ENCODE results near the gene HOXB5. TPM values are rescaled to one million over a fixed set of nuclear protein-coding genes. Genes with fewer than 3 reads are reported as not detected.
A peak's percentile ranks its signal among the peaks of the same experiment; 100 is the strongest.

Gene HOXB5
- total RNA-seq, 8 experiments from 2014 or later: 1.0 to 51.9 (median 15.8) TPM

DNA sequence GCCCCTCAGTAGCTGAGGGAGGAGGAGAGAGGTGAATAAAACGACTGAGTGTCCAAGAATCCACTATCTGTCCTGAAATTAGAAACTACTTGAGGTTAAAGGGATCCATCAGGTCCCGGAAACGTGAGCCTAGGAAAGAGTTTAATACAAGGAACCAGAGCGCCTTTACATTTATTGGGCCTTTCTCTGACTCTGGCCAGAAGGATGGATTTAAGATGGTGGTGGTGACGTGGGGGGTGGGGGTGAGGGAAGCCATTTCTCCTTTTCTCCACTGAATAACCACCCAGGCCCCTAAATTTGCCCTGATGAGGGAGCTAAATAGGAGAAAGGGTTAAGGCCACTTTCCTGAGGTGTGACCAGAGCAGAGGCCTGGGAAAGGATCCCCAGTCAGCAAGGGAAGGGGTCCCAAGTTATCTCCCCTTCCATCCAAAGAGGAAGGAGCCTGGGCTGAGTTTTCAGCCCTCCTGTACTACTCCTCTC is 33.6 kb upstream of the HOXB5 start:
- Histone ChIP-seq H3K4me3 (peak overlapping the region; percentile 53 to 92 (median 80)), H3K27ac (peak overlapping the region; percentile 88 to 96), H3K4me1 (replicated peaks in 1 of 2) (peaks cover 15 to 30% of the 10 kb centered on the region in 2 donors)
- ATAC-seq (replicated peaks in 6 of 8): peak in 2 of 8 experiments; percentile 0
- in situ Hi-C loops (cut with MboI; ENCODE audit: low pct_unique_long_range_greater_than_20kb in 2 of 9, low sequenced_read_pairs in 9 of 9, unreplicated experiment in 9 of 9): loop anchor here in 2 of 9 experiments (10.0 to 25.0 kb wide), 2 partner anchors 110 to 472 kb away; partner anchors contain the start of gene HOXB13 (in 1 of the 2)
- 5 to 25% (median 12%) methylated on average over 1 to 5 of the region's 5 CpGs; no CpG with 5 or more reads in 4 of the 10 experiments for WGBS, 10 experiments

DNA sequence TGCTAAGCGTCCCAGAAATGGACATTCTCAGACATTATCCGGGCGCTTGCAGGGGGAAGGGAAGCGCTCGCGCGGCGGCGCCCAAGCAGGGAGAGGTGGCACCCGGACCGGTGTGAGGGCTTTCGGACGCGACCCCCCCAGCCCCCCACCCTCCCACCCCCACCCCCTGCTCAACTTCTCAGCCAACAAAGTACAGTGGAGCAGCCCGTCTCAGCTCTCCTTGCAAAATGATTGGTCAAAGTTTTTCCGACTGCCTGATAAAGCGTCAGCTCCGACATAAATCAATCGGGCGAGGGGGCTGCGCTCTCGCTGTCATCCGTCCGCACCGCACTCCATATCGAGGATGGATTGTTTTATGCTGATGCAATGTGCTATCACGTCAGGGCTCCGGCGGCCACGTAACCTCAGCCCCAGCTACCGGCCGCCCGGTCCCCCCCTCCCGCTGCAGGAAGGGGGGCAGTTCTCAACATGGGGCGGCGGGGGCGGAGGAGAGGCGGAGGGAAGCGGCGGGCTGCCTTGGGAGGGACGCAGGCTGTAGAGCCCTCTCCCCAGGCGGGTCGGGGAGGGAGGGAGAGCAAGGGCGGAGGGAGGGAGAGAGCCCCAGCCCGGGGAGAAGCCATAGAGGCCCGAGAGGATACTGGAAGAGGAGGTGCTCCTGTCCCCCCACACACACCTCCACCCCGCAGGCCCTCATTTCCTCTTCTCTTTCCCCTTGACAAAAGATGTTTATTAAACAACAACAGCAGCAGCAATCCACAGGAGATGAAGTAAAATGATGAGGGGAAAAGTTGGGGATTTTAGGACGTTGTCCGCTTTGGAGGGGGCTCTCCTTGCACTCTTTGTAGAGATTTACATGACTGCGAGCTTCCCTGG is 32.9 kb upstream of the HOXB5 start, which contains the start of gene HOXB9:
HOXB9 (minus strand) TSS at position 114 of the 873 bp plus-strand sequence; CDS start at position 25, 89 bp downstream.
- peak; percentile 14 to 88 (median 82) for ATAC-seq (replicated peaks in 6 of 8)
- H3K4me3 ChIP-seq: peak within 1 kb of the TSS; percentile 53 to 92 (median 80)

DNA sequence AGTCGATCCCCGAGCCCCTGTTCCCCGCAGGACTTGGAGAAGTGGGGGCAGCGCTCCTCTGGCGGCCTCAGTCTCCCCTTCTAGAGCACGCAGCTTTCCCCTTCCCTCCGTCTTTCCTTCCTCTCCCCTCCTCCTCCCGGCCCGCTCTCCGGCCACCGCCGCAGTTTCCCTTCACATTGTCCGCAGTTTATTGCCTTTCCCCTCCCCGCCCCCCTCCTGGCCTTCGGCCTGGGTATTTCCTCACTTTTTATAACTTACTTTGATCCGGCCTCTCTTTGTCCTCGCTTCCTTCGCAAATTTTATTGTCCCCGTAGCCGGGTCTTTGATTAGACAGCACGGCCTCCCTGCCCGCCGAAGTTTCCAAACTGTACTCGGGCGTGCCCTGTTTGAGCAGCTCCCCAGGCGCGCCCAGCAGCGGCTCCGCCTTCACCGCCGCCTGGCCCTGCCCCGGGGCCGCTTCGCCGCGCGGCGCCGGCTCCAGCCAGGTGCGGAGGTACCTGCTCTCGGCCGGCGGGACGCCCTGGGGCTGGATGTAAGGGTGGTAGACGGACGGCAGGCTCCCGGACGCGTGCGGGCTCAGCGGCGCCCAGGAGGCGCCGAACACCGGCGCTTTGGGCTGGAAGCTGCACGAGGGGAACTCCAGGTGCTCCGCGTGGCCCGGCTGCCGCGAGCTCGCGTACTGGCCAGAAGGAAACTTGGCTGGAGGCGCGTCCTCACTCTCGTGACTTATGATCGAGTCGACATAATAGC is 32.1 kb upstream of the HOXB5 start:
- in situ Hi-C loops (cut with MboI; ENCODE audit: low pct_unique_long_range_greater_than_20kb in 2 of 9, low sequenced_read_pairs in 9 of 9, unreplicated experiment in 9 of 9): loop anchor here in 2 of 9 experiments (10.0 to 25.0 kb wide), 2 partner anchors 112 to 471 kb away; partner anchors contain the start of gene HOXB13 (in 1 of the 2)
- peak; percentile 0 to 84 (median 46) for ATAC-seq (replicated peaks in 6 of 8)
- Histone ChIP-seq H3K27ac (peak overlapping the region; percentile 71 to 96), H3K4me3 (peak overlapping the region; percentile 53 to 92 (median 80)), H3K4me1 (replicated peaks in 1 of 2) (peaks cover 17 to 45% of the 10 kb centered on the region in 2 donors)
- WGBS, 10 experiments: 0% methylated on average over 3 to 29 of the region's 69 CpGs; no CpG with 5 or more reads in 8 of the 10 experiments

More for the DNA sequence above, 32.9 kb upstream of the HOXB5 start, which contains the start of gene HOXB9:
- peaks cover 15 to 37% of the 10 kb centered on the region in 2 donors for H3K4me1 ChIP-seq (replicated peaks in 1 of 2)
- peak within 1 kb of the TSS; percentile 88 to 96 for H3K27ac ChIP-seq
- in situ Hi-C loops (cut with MboI; ENCODE audit: low pct_unique_long_range_greater_than_20kb in 2 of 9, low sequenced_read_pairs in 9 of 9, unreplicated experiment in 9 of 9): loop anchor here in 2 of 9 experiments (10.0 to 25.0 kb wide), 2 partner anchors 111 to 472 kb away; partner anchors contain the start of gene HOXB13 (in 1 of the 2)
- 0 to 11% (median 0%) methylated on average over 1 to 2 of the region's 50 CpGs; no CpG with 5 or more reads in 5 of the 10 experiments for WGBS, 10 experiments

DNA sequence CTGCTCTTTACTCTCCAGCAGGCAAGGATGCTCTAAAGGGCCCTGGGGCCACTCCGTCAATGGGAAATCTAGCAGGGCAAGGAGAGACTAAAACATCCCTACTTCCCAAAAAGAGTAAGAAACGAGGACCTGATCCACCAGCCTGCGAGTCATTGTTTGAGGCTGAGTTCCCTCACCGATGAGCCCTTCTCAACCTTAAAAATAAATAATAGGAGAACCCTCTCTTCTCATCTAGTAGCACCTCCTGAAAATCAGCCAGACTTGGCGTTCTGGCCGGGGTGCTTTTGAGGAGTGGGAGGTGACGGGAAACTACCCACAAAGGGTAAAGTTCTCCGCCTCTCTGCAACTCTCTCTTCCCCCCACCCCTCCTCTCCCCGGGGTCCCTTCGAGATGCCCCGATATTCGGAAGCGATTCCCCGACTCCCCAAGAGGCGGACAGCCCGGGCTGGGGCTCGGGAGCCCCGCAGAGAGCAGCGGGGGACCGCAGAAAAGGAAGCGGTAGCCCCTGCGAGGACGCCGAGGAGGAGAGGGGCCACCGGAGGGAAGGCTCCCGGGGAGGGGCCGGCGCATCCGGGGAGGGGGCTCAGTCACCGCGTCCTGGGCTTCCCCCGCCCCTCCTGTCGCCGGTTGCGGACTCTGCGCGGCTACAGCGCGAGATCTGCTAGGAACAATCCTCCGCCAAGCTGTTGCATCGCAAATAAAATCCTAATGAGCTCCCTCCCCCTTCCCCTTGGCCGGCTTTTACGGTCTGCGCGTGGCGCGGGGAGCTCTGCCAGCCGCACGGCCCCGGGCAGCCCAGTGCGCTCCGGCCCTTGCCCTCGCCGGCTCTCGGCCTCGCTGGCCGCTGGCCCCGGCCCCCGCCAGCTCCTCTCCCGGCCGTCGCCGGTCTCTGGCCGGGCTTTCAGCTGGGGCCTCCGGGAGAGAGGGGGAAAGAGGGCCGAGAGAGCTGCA is 31.2 kb upstream of the HOXB5 start:
- peak in 7 of 8 experiments; percentile 8 to 55 (median 15) for ATAC-seq (replicated peaks in 6 of 8)
- in situ Hi-C loops (cut with MboI; ENCODE audit: low pct_unique_long_range_greater_than_20kb in 2 of 9, low sequenced_read_pairs in 9 of 9, unreplicated experiment in 9 of 9): loop anchor here in 2 of 9 experiments (10.0 to 25.0 kb wide), 2 partner anchors 112 to 470 kb away; partner anchors contain the start of gene HOXB13 (in 1 of the 2)
- H3K4me1 ChIP-seq (replicated peaks in 1 of 2): peaks cover 26 to 54% of the 10 kb centered on the region in 2 donors
- peak overlapping the region; percentile 71 to 96 for H3K27ac ChIP-seq
- WGBS, 10 experiments: 0 to 20% (median 2%) methylated on average over 1 to 13 of the region's 66 CpGs; no CpG with 5 or more reads in 7 of the 10 experiments
- H3K4me3 ChIP-seq: peak overlapping the region; percentile 53 to 92 (median 80)

DNA sequence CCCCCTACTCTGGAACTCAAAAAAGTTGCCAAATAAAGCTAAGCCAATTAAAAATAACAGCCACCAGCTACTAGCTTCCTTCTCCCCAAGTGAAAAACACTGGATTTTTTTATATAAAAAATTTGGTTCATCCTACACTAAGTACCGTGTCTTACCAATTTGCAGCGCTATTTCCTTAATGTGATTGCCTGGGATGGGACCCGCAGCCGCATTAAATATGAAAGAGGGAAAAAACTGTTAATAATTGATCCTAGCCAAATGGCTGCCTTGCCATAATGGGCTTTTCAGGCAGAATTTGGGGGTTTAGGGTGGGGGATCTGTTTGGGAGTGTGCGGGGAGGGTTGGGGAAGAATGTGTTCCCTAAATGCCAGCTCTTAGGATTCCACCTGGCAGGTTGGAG is 30.5 kb upstream of the HOXB5 start:
- peak overlapping the region in 1 of 2 donors; percentile 96 for H3K27ac ChIP-seq
- ATAC-seq (replicated peaks in 6 of 8): no peak
- peak overlapping the region; percentile 53 to 92 (median 80) for H3K4me3 ChIP-seq
- WGBS, 10 experiments: 7 to 87% (median 33%) methylated on average over 1 to 4 of the region's 5 CpGs; no CpG with 5 or more reads in 5 of the 10 experiments
- in situ Hi-C loops (cut with MboI; ENCODE audit: low pct_unique_long_range_greater_than_20kb in 2 of 9, low sequenced_read_pairs in 9 of 9, unreplicated experiment in 9 of 9): loop anchor here in 1 of 9 experiments (10.0 kb wide), 1 partner anchor 469 kb away; no protein-coding TSS in a partner anchor
- peaks cover 31 to 55% of the 10 kb centered on the region in 2 donors for H3K4me1 ChIP-seq (replicated peaks in 1 of 2)

- Histone ChIP-seq H3K27ac (peak overlapping the region in 1 of 2 donors; percentile 96), H3K4me1 (replicated peaks in 1 of 2) (peaks cover 31 to 50% of the 10 kb centered on the region in 2 donors), H3K4me3 (peak overlapping the region; percentile 53 to 92 (median 80))
- ATAC-seq (replicated peaks in 6 of 8): no peak
- 0 to 73% (median 27%) methylated on average over 2 to 4 of the region's 4 CpGs; no CpG with 5 or more reads in 7 of the 10 experiments for WGBS, 10 experiments
- in situ Hi-C loops (cut with MboI; ENCODE audit: low pct_unique_long_range_greater_than_20kb in 2 of 9, low sequenced_read_pairs in 9 of 9, unreplicated experiment in 9 of 9): loop anchor here in 1 of 9 experiments (10.0 kb wide), 1 partner anchor 469 kb away; no protein-coding TSS in a partner anchor
These were observed 30.0 kb upstream of the HOXB5 start for GRCh38 chr17:48623583-48623982.

- in situ Hi-C loops (cut with MboI; ENCODE audit: low pct_unique_long_range_greater_than_20kb in 2 of 9, low sequenced_read_pairs in 9 of 9, unreplicated experiment in 9 of 9): loop anchor here in 1 of 9 experiments (10.0 kb wide), 1 partner anchor 468 kb away; no protein-coding TSS in a partner anchor
- H3K27ac ChIP-seq: peak overlapping the region in 1 of 2 donors; percentile 96
- WGBS, 10 experiments: 0 to 49% (median 40%) methylated on average over 1 to 11 of the region's 11 CpGs; no CpG with 5 or more reads in 2 of the 10 experiments
- H3K4me1 ChIP-seq (replicated peaks in 1 of 2): peaks cover 31 to 46% of the 10 kb centered on the region in 2 donors
- H3K4me3 ChIP-seq: peak overlapping the region; percentile 53 to 92 (median 80)
- ATAC-seq (replicated peaks in 6 of 8): no peak
These were observed 29.3 kb upstream of the HOXB5 start for GRCh38 chr17:48622857-48623256.

- H3K27ac ChIP-seq: peak overlapping the region in 1 of 2 donors; percentile 96
- no peak for ATAC-seq (replicated peaks in 6 of 8)
- WGBS, 10 experiments: 0 to 80% (median 44%) methylated on average over 1 to 28 of the region's 41 CpGs
- peak overlapping the region; percentile 6 to 89 (median 80) for H3K4me3 ChIP-seq
- in situ Hi-C loops (cut with MboI; ENCODE audit: low pct_unique_long_range_greater_than_20kb in 2 of 9, low sequenced_read_pairs in 9 of 9, unreplicated experiment in 9 of 9): loop anchor here in 1 of 9 experiments (10.0 kb wide), 1 partner anchor 467 kb away; no protein-coding TSS in a partner anchor
- H3K4me1 ChIP-seq (replicated peaks in 1 of 2): peaks cover 29 to 43% of the 10 kb centered on the region in 2 donors
These were observed 28.1 kb upstream of the HOXB5 start for GRCh38 chr17:48621410-48622392.

DNA sequence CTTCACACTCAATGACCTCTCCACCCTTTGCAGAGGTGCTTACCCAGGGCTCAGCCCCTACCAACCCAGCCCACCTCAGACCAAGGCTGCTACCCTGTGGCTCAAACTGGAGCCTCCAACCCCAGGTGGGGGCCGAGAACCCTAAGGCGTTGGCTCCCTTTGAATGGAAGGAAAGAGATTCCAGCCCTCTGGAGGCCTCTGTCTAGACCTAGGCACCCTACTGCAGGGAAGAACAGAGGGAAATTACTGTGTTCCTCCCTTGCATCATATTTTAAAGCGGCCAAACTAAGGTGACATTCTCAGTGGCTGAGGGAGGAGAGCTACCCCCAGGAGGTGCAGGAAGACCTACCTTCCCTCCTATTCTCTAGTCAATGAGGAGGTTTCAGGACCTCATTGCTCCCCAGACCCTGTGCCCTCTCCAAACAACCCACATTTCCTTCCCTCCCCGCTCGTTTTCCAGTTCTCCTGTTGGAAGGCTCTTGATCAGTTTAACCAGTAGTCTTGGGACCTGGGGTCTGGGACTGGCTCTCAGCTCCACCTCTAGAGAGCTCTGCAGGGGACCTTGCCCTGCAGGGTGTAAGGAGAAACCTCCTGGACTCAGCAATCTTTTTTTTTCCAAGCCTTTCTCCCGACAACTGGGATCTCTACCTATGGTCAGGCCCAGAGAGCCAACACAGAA is 27.0 kb upstream of the HOXB5 start:
- in situ Hi-C loops (cut with MboI; ENCODE audit: low pct_unique_long_range_greater_than_20kb in 2 of 9, low sequenced_read_pairs in 9 of 9, unreplicated experiment in 9 of 9): loop anchor here in 1 of 9 experiments (10.0 kb wide), 1 partner anchor 466 kb away; no protein-coding TSS in a partner anchor
- Histone ChIP-seq H3K4me1 (replicated peaks in 1 of 2) (peaks cover 31 to 54% of the 10 kb centered on the region in 2 donors), H3K27ac (peak overlapping the region; percentile 12 to 96), H3K4me3 (peak overlapping the region in 4 of 5 donors; percentile 27 to 89 (median 80))
- 9 to 84% (median 53%) methylated on average over 2 to 4 of the region's 6 CpGs; no CpG with 5 or more reads in 2 of the 10 experiments for WGBS, 10 experiments
- peak in 2 of 8 experiments; percentile 6 to 7 for ATAC-seq (replicated peaks in 6 of 8)
